Measurements from ENCODE around the gene SUPT4H1.

Gene SUPT4H1

GRCh38 chr17:58385359-58385899 is 33.4 kb upstream of the SUPT4H1 start:
- H3K4me3 ChIP-seq (ENCODE audit: control insufficient read depth, low read depth, low read length), result no peak overlapping the region
- DNase-seq (ENCODE audit: low read depth), result no peak
- TF ChIP-seq CTCF (conservative IDR thresholded peaks at IDR 0.05; ENCODE audit: control insufficient read depth, insufficient read depth, low read depth, low read length), result no peak

- TF ChIP-seq CTCF (conservative IDR thresholded peaks at IDR 0.05; ENCODE audit: control insufficient read depth, insufficient read depth, low read depth, low read length), result no peak
- H3K4me3 ChIP-seq (ENCODE audit: control insufficient read depth, low read depth, low read length), result no peak overlapping the region
- no peak for DNase-seq (ENCODE audit: low read depth)
Measured at GRCh38 chr17:58384897-58385296, 32.9 kb upstream of the SUPT4H1 start.

- no peak for TF ChIP-seq CTCF (conservative IDR thresholded peaks at IDR 0.05; ENCODE audit: control insufficient read depth, insufficient read depth, low read depth, low read length)
- no peak for DNase-seq (ENCODE audit: low read depth)
- no peak overlapping the region for H3K4me3 ChIP-seq (ENCODE audit: control insufficient read depth, low read depth, low read length)
Measured at GRCh38 chr17:58383892-58384462, 32.0 kb upstream of the SUPT4H1 start.

DNA sequence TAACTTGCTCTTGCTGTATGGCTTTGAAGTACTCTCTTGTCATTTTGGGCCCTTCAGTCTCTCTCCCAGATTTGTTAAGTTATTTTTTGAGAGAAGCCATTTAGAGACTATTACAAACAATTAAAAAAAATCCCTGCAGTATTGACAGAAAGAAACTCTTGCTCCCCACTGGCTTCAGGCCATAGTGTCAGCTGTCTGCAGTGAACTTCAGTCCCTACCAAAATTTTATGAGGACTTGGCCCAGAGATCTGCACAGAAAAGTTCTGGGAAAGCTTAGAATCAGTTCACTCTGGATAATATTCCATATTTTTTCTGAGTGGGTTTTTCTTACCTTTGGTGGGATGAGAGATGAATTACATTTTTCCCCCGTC is 30.9 kb upstream of the SUPT4H1 start:
- DNase-seq (ENCODE audit: low read depth), result no peak
- TF ChIP-seq CTCF (conservative IDR thresholded peaks at IDR 0.05; ENCODE audit: control insufficient read depth, insufficient read depth, low read depth, low read length), result no peak
- no peak overlapping the region for H3K4me3 ChIP-seq (ENCODE audit: control insufficient read depth, low read depth, low read length)

DNA sequence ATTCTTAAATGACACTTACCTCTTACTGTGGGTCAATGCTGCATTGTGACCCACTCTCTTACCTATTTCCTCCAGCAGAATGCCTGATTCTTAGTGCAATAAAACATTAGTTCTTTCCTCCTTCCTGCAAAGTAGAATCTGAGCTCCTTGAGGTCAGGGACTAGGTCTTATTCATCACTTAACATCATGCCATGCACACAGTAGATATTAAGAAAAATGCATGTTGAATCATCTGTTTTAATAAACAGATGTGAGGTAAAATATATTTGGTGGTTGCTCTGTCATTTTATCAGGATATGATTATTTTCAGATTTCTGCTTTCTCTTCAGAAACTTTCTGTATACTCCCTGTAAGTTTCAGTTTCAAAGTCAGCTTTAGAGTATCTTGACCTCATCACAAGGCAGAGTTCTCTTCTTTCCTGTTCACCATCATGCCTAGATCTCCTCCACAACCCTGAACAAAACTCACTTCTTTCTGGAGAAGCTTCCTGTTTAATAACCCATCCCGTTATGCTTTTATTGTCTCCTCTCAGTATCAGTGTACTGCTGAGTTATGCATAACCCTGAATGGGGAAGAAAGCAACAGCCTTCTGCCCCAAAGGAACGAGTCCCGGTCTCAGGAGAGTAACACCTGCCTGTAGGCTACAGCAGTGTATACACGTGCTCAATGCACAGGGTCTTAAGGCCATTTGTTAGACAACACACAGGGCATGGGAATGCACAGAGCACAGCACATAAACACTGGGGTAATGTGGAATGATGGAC is 30.3 kb upstream of the SUPT4H1 start:
- DNase-seq (ENCODE audit: low read depth), result no peak
- H3K4me3 ChIP-seq (ENCODE audit: control insufficient read depth, low read depth, low read length), result no peak overlapping the region

More for the DNA sequence above, 30.3 kb upstream of the SUPT4H1 start:
- no peak for TF ChIP-seq CTCF (conservative IDR thresholded peaks at IDR 0.05; ENCODE audit: control insufficient read depth, insufficient read depth, low read depth, low read length)

Data from fibroblast of mammary gland (primary cell).